ENCODE results near the gene SLC28A2. TPM values are rescaled to one million over a fixed set of nuclear protein-coding genes. Genes with fewer than 3 reads are reported as not detected.

SLC28A2 gene
- total RNA-seq, 4 donors from 2014 or later, result 0.37 to 11.1 (median 5.1) TPM

GRCh38 chr15:45228931-45229330 is 23.1 kb upstream of the SLC28A2 start:
- TF ChIP-seq CTCF (IDR thresholded peaks at IDR 0.05), result no peak
- TF ChIP-seq EP300 (IDR thresholded peaks at IDR 0.05; ENCODE audit: low read depth), result no peak
- TF ChIP-seq POLR2AphosphoS5 (IDR thresholded peaks at IDR 0.05), result no peak
- TF ChIP-seq POLR2A (IDR thresholded peaks at IDR 0.05), result no peak
- H3K9me3 ChIP-seq, result peaks cover 0 to 2% of the 10 kb centered on the region in 2 donors
- 67 to 75% methylated on average over 3 to 5 of the region's 5 CpGs for WGBS, 2 donors (ENCODE audit: low coverage in 1 of 2)
- no peak overlapping the region for H3K4me3 ChIP-seq
- DNase-seq, result no peak
- in situ Hi-C loops (cut with MboI; ENCODE audit: low pct_ligation_motif_present in 1 of 4, low pct_unique_long_range_greater_than_20kb in 1 of 4, low sequenced_read_pairs in 3 of 4) (no loop called here), intact Hi-C loops (cut with DNase I; ENCODE audit: low total_unique reads) (no loop called here)
- no peaks in the 10 kb centered on the region for H3K36me3 ChIP-seq
- no peaks in the 10 kb centered on the region for H3K4me1 ChIP-seq
- H3K27ac ChIP-seq, result no peak overlapping the region
- no peaks in the 10 kb centered on the region for H3K27me3 ChIP-seq

GRCh38 chr15:45230245-45230965 is 21.6 kb upstream of the SLC28A2 start:
- H3K27me3 ChIP-seq, result no peaks in the 10 kb centered on the region
- H3K4me3 ChIP-seq, result no peak overlapping the region
- no peaks in the 10 kb centered on the region for H3K36me3 ChIP-seq
- no peaks in the 10 kb centered on the region for H3K4me1 ChIP-seq
- TF ChIP-seq POLR2A (IDR thresholded peaks at IDR 0.05) (no peak), EP300 (IDR thresholded peaks at IDR 0.05; ENCODE audit: low read depth) (no peak), CTCF (IDR thresholded peaks at IDR 0.05) (no peak), POLR2AphosphoS5 (IDR thresholded peaks at IDR 0.05) (no peak)
- H3K27ac ChIP-seq, result no peak overlapping the region
- WGBS, 2 donors (ENCODE audit: low coverage in 1 of 2), result 4% methylated on average over 1 of the region's 1 CpG; no CpG with 5 or more reads in 1 of the 2 donors
- in situ Hi-C loops (cut with MboI; ENCODE audit: low pct_ligation_motif_present in 1 of 4, low pct_unique_long_range_greater_than_20kb in 1 of 4, low sequenced_read_pairs in 3 of 4) (no loop called here), intact Hi-C loops (cut with DNase I; ENCODE audit: low total_unique reads) (no loop called here)
- no peak for DNase-seq
- peaks cover 0 to 12% of the 10 kb centered on the region in 2 donors for H3K9me3 ChIP-seq

GRCh38 chr15:45231132-45231531 is 20.9 kb upstream of the SLC28A2 start:
- H3K27ac ChIP-seq, result no peak overlapping the region
- no peaks in the 10 kb centered on the region for H3K4me1 ChIP-seq
- DNase-seq, result no peak

More at GRCh38 chr15:45231132-45231531, 20.9 kb upstream of the SLC28A2 start:
- Histone ChIP-seq H3K36me3 (no peaks in the 10 kb centered on the region), H3K9me3 (peaks cover 0 to 13% of the 10 kb centered on the region in 2 donors), H3K4me3 (no peak overlapping the region), H3K27me3 (no peaks in the 10 kb centered on the region)
- TF ChIP-seq CTCF (IDR thresholded peaks at IDR 0.05) (no peak), POLR2AphosphoS5 (IDR thresholded peaks at IDR 0.05) (no peak), POLR2A (IDR thresholded peaks at IDR 0.05) (no peak), EP300 (IDR thresholded peaks at IDR 0.05; ENCODE audit: low read depth) (no peak)
- in situ Hi-C loops (cut with MboI; ENCODE audit: low pct_ligation_motif_present in 1 of 4, low pct_unique_long_range_greater_than_20kb in 1 of 4, low sequenced_read_pairs in 3 of 4) (no loop called here), intact Hi-C loops (cut with DNase I; ENCODE audit: low total_unique reads) (no loop called here)
- WGBS, 2 donors (ENCODE audit: low coverage in 1 of 2), result 73 to 81% methylated on average over 2 to 3 of the region's 3 CpGs
